ENCODE data around the gene NARS2.
"Not testable (repeated sequence)": the region's sequence is repeated elsewhere in the genome, so short reads cannot be mapped to it uniquely, and the experiment has no call there.

The NARS2 gene

DNA sequence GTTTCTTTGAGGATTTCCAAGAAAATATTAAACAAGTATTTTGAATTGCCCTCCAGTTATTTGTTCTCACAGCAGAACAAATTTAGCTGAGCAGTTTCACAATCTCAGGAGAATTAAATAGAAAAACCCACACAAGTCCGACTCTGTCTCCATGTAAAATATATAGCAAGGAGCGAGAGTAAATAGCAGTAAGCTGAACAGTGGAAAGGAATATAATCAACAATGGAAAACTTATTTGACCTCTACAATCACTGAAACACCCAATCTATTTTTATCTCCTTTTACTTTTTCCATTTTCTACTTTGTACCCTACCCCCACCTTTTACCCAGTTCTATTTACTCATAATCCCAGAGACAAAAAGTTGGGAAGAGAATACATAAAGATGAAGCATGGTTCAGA is 34.4 kb downstream of the NARS2 start:
- DNase-seq = no peak

- DNase-seq = no peak
These were observed 35.2 kb downstream of the NARS2 start for GRCh38 chr11:78539506-78539905.

- no peak for DNase-seq
These were observed 37.7 kb downstream of the NARS2 start for GRCh38 chr11:78536933-78537332.

DNA sequence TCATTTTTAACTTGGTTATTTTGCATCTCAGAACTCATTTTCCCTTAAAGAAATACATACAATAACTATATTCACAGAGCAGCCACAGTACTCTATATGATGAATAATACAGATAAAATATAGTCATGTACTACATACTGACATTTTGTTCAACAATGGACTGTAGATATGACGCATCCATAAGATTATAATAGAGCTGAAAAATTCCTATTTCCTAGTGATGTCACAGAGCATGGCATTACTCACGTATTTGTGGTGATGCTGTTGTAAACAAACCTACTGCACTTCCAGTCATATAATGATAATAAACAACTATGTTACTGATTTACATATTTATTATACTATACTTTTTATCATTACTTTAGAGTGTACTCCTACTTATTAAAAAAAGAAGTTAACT is 38.7 kb downstream of the NARS2 start:
- no peak for DNase-seq

GRCh38 chr11:78535027-78535426 is 39.6 kb downstream of the NARS2 start:
- DNase-seq = no peak

DNA sequence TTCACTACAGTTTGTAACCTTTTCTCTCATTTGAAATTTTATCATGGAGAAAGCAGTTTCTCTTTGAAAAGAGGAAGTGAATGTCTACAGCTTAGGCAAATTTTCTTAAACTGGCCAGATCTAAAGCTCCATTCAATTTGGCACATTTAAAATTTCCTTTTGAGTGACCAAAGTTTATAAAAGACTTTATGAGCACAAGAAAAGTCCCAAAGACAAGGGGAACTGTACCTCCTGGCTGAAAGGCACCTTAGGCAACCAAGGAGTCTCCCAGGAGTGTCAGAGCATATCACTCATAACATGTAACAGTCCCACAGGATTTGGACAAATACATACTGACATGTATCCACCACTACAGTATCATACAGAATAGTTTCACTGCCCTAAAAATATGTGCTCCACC is 41.3 kb downstream of the NARS2 start:
- no peak for DNase-seq

DNA sequence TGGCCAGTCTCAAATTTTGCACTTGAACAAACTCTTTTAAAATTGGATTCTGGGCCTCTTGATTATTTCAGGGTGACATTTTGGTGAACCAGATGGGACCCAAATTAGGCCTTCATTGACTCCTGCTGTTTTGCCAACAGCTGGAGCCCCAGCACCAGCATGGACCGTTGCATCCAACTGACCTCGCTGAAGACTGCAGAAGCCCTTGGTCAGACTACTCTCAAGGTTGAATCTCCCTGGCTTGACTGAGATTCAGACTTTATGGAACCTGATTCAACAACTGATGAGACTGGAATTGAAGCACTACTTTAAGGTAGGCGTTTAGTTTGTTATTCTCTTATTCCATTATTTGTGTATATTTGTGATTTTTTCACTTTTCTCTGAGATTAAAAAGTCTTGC is 41.7 kb downstream of the NARS2 start:
- DNase-seq = no peak

GRCh38 chr11:78526497-78527146 is 48.0 kb downstream of the NARS2 start:
- no peak for DNase-seq

- no peak for DNase-seq
These were observed 48.9 kb downstream of the NARS2 start for GRCh38 chr11:78525720-78526119.

DNA sequence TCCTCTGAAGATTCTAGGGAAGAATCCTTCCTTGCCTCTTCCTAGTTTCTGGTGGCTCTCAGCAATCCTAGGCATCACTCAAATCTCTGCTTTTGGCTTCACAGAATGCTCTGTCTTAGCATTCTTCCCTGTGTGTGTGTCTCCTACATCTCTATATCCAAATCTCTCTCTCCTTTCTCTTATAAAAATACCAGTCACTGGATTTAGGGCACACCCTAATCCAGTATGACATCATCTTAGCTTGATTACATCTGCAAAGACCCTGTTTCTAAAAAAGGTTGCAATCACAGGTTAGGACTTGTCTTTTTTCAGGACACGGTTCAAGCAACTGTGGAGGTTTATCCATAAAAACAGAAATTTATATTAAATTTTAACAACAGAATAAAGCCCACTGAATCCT is 54.4 kb downstream of the NARS2 start:
- DNase-seq = no peak

GRCh38 chr11:78516281-78516680 is 58.4 kb downstream of the NARS2 start:
- no peak for DNase-seq

DNA sequence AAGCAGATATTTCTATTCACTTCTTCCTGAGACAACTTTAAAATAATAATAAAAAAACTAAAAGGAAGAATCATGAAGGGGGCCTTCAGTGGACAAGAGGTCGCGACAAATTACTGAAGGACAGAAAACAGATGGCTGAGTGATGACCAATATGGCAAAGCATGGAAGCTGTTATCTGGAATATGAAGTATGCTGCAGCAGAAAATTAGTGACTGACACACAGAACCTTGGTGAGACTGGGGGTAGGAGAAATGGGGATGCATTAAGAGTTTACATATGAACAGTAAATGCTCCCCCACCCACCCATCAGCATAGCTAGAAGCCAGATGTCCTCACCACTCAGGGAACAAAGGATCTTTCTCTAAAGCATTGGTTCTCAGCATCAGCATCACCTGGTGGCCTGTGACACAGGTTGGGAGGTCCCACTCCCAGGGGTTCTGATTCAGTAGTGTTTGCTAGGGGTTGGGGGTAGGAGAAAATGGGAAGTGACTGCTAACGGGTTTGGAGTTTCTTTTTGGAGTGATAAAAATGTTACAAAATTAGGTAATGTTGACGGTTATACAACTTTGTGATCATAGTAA is 59.7 kb downstream of the NARS2 start:
- no peak for DNase-seq

DNA sequence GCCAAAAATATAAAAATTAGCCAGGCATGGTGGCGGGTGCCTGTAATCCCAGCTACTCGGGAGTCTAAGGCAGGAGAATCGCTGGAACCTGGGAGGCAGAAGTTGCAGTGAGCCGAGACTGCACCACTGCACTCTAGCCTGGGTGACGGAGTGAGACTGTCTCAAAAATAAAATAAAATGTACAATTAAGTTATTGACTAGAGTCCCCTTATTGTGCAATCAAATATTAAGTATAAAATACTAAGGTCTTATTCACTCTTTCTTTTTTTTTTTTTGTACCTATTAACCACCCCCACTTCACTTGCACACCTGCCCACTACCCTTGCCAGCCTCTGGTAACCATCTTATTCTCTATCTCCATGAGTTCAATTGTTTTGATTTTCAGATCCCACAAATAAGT is 61.6 kb downstream of the NARS2 start:
- not testable (repeated sequence) for DNase-seq

DNA sequence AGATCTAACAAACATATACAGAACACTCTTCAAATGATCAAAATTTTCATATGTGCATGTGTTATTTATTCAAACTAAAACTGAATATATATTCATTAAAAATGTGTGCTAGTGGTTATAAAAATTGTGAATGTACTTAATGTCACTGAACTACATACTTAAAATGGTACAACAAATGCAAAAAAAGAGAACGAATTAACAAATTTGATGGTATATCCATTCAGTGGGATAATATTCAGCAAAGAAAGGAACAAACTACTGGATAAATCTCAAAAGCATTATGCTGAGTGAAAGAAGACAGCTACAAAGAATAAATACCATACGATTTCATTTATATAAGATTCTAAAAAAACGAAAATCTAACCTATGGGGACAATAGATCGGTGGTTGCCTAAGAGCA is 64.1 kb downstream of the NARS2 start:
- no peak for DNase-seq

- no peak for DNase-seq
These were observed 64.6 kb downstream of the NARS2 start for GRCh38 chr11:78510025-78510596.

DNA sequence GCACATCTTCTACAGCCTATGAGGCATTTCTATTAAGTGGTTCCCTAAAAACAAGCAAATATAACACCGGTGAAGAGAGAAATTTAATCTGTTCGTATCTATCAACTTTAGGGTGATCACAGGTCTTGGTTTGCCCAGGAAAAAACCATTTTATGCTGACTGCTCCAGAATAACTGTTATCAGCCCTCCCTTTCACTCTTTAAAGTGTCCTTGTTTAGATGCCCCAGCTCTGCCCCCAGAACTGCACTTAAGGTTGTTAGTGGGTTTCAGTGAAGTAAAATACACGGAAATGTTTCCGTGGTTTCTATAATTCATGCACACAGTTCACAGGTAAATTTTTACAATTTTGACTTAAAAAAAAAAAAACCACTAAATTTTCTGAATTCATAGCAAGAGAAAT is 70.0 kb downstream of the NARS2 start:
- no peak for DNase-seq

DNA sequence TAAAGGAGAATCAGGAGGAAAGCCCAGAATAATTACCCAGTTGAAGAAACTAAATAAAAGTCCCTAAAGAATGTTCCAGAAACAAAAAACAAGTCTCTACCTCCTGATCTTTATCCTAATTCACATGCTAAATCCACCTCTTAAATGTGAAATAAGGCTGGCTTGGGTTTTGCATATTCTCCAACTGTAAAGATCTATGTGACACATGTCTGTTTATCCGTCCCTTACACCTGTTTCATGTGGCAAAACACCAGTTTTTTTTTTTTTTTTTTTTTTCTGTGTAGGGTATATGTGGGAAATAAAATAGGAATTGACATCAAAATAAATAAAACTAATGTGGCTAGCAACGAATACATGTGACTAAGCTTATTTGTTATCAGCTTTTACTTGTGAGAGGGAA is 70.5 kb downstream of the NARS2 start:
- no peak for DNase-seq

DNA sequence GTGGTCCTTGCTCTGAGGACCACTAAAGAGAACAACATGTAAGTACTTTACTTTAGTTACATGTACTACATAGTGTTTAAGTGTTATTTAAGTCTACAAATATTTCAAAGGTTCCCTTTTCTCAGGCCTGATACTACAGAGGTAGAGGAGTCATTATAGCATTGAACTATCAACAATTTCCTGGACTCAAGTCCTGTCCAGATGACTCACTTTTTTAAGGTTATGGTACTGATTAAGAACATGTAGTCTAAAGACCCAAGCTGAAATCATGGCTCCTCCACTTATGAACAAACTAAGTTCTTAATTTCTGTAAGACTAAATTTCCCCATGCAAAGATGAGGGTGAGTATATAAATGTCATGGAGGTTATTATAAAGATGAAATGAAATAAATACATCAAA is 74.7 kb downstream of the NARS2 start:
- no peak for DNase-seq

DNA sequence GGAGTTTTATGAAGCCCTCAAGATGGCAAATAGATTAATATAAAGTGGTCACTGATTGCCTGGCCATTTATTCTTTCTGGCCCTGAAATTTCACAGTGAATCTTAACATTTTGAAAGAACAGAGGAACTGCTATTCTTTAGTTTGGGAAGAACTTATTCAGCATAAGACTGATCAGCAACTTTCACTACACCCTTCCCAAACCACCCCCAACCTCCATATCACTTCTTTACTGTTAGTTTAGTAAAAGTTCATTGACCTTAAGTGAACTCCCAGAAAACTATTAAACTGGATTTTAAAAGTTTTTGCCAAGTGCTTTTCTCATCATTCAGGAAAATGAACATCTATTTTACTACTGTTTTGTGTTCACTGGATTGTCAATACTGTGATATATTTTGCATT is 77.4 kb downstream of the NARS2 start:
- DNase-seq = no peak

DNA sequence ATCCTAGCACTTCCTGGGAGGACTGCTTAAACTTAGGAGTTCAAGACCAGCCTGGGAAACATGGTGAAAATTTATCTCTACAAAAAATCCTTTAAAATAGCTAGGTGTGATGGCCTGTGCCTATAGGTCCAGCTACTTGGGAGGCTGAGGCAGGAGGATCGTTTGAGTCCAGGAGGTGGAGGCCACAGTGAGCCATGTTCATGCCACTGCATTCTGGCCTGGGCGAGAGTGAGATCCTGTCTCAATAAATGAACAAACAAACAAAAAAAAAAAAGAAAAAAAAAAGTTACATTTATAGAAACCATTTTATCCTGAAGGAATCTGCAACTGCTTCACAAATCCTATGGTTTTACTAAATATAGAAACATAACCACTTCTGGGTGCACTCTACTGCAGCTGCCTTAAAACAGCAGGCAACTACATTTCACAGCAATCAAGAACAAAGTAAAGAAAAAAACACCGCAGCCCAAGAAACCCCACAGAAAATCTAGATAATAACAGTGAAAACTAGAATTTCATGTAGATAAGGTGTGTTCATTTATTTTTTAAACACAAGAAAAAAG is 81.2 kb downstream of the NARS2 start:
- DNase-seq = no peak

DNA sequence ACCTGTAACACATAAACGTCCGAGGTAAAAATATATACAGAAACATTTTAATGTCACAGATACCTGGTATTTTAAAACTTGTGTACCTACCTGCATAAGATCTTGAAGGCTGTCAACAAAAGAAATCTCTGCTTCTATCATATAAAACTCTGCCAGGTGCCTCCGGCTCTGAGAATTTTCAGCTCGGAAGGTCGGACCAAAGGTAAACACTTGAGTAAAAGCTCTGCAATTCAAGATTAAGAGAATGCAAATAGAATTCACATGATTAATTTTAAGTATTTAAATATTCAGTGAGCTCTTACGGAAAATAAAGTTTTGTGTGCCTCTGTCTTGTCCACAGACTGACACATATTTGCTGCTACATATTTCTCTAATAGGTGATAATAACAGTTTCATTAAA is 81.7 kb downstream of the NARS2 start:
- DNase-seq = no peak

DNA sequence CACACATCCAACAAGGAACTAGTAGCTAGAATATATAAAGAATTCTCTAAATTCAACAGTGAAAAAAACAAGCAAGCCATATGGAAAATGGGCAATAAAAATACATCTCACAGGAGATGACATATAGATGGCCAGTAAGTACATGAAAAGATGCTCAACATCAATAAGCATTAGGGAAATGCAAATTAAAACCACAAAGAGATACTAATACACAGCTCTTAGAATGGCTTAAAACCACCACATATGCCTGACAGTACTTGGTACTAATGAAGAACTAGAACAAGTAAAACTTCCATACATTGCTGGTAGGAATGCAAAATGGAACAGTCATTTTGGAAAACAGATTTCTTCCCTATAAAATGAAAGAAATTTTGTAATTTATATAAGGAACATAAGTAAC is 85.5 kb downstream of the NARS2 start:
- no peak for DNase-seq

GRCh38 chr11:78478536-78478935 is 96.1 kb downstream of the NARS2 start:
- DNase-seq = no peak

DNA sequence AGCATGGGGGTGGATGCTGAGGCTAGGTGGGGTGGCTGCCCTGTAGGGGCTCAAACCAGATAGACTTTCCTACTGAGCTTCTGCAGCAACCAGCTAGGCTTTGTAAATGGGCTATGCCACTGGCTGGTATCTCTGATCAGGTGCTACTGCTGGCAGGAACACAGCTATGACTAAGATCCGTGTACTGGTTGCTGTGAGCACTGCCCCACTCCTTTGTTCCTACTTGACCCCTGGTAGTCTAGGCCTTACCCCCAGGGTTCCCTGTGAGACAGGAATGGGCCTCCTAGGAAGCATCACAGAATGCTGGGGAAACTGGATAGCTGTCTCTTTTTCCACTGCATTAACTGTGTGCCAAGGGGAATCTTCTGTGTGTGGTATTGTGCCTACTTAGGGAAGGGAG is 98.6 kb downstream of the NARS2 start:
- no peak for DNase-seq

- DNase-seq = peak; percentile 26
These were observed 100.2 kb downstream of the NARS2 start for GRCh38 chr11:78474451-78474850.
